Spinal cord (tissue), 10 donors: ENCODE data around the gene POLD4. TPM values are rescaled to one million over a fixed set of nuclear protein-coding genes. Genes with fewer than 3 reads are reported as not detected.
A peak's percentile ranks its signal among the peaks of the same experiment; 100 is the strongest.

Experiments
- DNase-seq, 6 donors: peaks; one replicate each; pipeline versions ENCODE4 v3.0.0 to v3.0.0-alpha.2; 2013 to 2015; ENCODE audit warnings: low spot score in 6 of 6, low read depth in 4 of 6
- H3K27ac ChIP-seq: one replicate; pipeline ENCODE4 v1.5.1; 2013; ENCODE audit warnings: low read depth, low read length, control low read depth
- H3K27me3 ChIP-seq: one replicate; pipeline ENCODE4 v1.6.1; 2013; ENCODE audit warnings: low read length; ENCODE audit not compliant: control insufficient read depth, insufficient read depth
- H3K36me3 ChIP-seq: one replicate; pipeline ENCODE4 v1.6.1; 2013; ENCODE audit warnings: low read length; ENCODE audit not compliant: control insufficient read depth, insufficient read depth
- H3K4me1 ChIP-seq: one replicate; pipeline ENCODE4 v1.6.1; 2013; ENCODE audit warnings: low read length; ENCODE audit not compliant: control insufficient read depth, insufficient read depth
- H3K4me3 ChIP-seq: one replicate; pipeline ENCODE4 v1.5.1; 2013; ENCODE audit warnings: low read depth, low read length, control low read depth
- H3K9me3 ChIP-seq: one replicate; pipeline ENCODE4 v1.6.1; 2013; ENCODE audit warnings: low read length; ENCODE audit not compliant: control insufficient read depth, insufficient read depth
- WGBS: methylation state at CpG from one replicate; pipeline ENCODE4 v1.1.5; 2013; ENCODE audit warnings: missing lambda C conversion rate; ENCODE audit not compliant: insufficient coverage; 5-methylcytosine and 5-hydroxymethylcytosine counted together
- polyA plus RNA-seq, 2 donors: library from polyadenylated mRNA; unstranded; fragments of 120-200 nt; gene quantifications; one replicate each; pipeline ENCODE4 v1.2.1, GENCODE V29; 2013; ENCODE audit not compliant: insufficient read length in 2 of 2
- total RNA-seq, 2 donors: library from RNA; depleted of rRNA in 1 of 2; stranded (reverse); fragments of 120-200 nt in 1 of 2; fragments of >200 nt in 1 of 2; gene quantifications; one replicate each; pipeline versions ENCODE4 v1.2.3 to v1.2.4, GENCODE V29; 2013 to 2014
- donor health status: healthy.

The POLD4 gene
- total and polyA plus RNA-seq, 4 donors, result 7.8 to 34.8 (median 25.6) TPM

DNA sequence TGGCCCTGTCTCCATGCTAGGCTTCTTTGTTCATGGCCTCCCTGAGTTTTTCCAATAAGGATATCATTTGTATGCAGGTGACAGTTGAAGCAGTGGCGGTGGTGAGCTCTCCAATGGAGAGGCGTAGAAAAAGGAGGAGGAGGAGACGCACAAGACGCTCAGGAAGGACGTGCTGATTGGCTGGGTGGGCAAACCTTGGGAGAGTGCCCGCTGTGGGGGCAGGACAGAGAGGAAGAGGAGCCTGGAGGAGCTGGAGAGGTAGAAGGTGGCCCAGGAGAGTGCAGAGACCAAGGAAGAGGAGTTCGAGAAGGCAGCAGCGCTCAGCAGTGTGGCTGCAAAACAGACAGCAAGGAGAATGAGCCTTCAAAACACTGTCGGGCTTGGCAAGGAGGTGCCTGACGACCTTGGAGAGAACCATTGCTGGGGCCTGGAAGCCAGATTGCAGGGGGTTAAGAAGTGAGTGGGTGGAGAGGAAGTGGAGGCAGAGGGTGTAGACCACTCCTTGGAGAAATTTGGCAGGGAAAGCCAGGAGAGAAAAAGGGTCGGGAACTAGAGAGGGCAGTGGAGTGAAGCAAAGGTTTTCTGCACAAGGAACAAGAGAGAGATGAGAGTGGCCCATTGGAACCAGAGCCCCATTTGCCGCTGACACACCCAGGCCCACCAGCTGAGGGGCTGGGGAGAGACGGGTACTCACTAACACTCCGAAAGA, 12.5 kb upstream of the POLD4 start:
- WGBS, result 35% methylated on average over 14 of the region's 14 CpGs
- Histone ChIP-seq H3K27ac (peak overlapping the region; percentile 17), H3K36me3 (peaks cover 10% of the 10 kb centered on the region), H3K4me1 (peaks cover 40% of the 10 kb centered on the region), H3K4me3 (no peak overlapping the region), H3K27me3 (peaks cover 4% of the 10 kb centered on the region), H3K9me3 (no peaks in the 10 kb centered on the region)
- DNase-seq, result peak in 2 of 6 donors; percentile 54 to 80

DNA sequence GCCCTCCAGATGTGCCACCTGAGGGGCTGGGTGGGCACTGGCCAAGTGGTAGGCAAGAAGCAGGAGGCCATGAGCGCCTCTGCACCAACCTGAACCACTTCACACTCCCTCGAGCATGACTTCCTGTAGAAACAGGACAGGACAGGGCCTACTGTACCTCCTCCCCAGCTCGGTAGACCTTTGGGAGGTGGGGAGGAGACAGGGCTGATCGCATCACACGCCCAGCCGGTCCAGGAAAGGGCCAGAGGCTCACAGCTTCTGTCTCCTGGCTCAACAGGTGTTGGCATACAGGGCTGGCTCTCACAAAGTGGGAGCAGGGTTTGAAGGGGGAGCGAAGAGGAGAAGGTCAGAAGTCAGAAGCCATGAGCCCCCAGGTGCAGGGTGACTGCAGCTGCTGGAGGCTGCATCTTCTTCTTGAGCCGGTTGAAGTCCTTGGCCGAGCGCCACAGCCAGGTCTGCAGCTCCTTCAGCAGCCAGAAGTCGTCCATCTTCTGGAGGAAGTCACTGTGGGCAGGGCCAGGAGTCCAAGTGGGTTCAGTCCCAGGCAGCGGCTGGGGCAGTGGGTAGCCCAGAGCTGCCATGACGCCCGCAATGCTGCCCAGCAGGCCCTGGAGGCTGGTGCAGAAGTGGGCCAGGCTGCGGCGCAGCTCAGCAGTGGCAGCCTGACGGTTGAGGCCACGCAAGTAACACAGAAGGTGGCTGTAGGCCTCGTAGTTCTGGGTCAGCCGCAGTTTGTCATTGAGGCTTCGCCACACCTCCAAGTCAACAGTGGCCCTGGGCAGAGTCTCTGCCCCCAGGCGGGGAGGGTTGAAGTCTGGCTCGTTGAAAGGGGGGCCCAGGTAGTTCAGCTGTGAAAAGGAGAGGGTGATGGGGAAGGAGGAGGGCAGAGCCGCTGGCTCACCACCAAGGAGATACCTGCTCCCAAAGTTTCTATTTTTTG, 11.7 kb upstream of the POLD4 start:
- 81% methylated on average over 21 of the region's 24 CpGs for WGBS
- no peak overlapping the region for H3K27ac ChIP-seq

DNA sequence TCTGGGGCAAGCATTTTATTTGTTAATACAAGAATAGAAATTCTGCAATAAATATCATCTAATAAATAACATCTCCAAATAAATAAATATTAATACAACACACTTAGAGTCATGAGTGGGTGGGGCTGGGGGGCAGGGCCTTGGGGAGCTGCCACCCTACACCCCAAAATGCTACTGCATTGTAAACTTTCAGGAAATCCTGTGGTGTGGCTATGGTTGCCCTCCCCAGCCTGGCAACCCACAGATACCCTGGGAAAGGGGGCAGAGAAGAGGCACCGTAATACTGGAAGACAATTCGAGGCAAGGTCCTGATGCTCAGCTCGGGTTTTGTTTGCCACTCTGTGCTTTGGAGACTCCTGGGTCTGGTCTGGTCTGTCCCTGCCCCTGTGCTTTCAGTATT, 10.8 kb upstream of the POLD4 start:
- WGBS, result 97% methylated on average over 3 of the region's 3 CpGs
- no peak for DNase-seq
- H3K27me3 ChIP-seq, result no peaks in the 10 kb centered on the region
- no peak overlapping the region for H3K27ac ChIP-seq
- H3K4me1 ChIP-seq, result peaks cover 31% of the 10 kb centered on the region
- peaks cover 10% of the 10 kb centered on the region for H3K36me3 ChIP-seq
- H3K4me3 ChIP-seq, result no peak overlapping the region
- no peaks in the 10 kb centered on the region for H3K9me3 ChIP-seq

More for the DNA sequence above, 11.7 kb upstream of the POLD4 start:
- Histone ChIP-seq H3K4me1 (peaks cover 33% of the 10 kb centered on the region), H3K9me3 (no peaks in the 10 kb centered on the region), H3K27me3 (peaks cover 4% of the 10 kb centered on the region), H3K36me3 (peaks cover 10% of the 10 kb centered on the region), H3K4me3 (no peak overlapping the region)
- DNase-seq, result no peak

DNA sequence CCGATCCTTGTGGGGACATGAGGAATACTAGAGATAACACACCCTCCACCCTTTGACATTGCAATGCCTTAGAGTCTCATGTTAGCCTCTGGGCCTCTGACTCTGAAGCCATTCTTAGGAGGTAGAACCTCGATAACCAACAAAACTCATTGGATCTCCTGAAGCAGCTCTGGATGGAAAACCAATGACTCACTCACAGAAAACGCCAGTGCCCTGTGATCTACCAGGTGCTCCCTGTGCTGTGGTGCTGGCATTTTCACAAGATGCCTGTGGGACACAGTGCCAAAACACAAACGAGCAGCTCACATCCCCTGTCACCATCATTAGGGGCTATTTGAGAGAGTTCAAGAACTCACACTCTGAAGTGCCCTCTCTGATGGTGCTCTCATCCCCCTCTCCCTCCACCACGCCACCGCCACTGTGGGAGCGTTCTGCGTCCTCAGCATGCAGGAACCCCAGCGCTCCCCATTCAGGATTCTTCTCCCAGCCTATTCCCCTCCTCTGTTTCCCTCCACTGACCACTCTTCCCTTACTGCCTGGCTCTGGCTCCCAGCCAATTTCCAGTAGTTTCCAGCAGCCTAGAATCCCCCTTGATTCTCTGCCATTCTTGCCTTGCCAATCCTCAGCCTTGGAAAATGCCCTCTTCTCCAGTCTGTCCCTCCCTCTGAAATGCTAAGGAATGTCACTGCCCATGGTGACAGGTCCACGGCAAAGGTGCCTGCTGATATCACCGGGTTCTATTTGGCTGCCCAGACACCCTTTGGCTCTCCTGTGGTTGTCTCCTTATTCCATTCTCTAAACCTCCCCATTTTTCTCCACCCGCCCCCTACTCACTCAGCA, 4.7 kb upstream of the POLD4 start:
- H3K27ac ChIP-seq, result no peak overlapping the region
- peaks cover 46% of the 10 kb centered on the region for H3K4me1 ChIP-seq

DNA sequence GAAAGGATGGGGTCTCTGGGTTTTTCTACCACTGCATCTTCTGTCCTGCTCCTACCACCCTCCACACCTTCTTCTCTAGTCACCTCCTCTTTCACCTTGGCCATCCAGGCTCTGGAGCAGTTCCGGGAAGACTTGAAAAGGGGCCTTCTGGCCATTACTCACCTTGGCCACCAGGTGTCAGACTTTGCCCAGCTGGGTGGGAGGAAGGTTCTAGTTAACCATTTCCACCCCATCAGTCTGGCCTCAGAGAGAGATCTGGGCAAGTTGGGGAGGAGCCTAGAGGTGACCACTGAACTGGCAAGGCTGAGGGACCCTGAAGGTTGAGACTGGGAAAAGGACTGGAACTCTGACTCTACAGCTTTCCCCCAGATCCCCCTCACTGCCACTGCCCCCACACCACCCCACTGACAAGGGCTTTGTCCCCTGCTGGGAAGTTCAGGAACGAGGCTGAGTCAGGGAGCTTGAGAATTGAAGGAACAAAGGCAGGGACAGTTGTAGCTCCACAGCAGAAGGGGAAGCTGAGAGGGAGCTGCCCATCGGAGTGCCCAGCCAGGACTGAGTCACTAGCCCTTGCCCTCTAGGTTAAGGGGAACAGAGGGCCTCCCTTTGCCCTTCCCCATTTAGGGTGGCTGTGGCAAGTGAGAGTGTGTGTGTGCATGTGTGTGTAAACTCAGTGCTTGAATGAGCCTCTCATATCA, 3.7 kb upstream of the POLD4 start:
- H3K27me3 ChIP-seq, result no peaks in the 10 kb centered on the region
- H3K4me1 ChIP-seq, result peaks cover 55% of the 10 kb centered on the region
- no peaks in the 10 kb centered on the region for H3K9me3 ChIP-seq
- peak in 2 of 6 donors; percentile 85 to 86 for DNase-seq
- H3K27ac ChIP-seq, result peak overlapping the region; percentile 57
- H3K4me3 ChIP-seq, result no peak overlapping the region
- WGBS, result 16% methylated on average over 3 of the region's 3 CpGs
- H3K36me3 ChIP-seq, result peaks cover 8% of the 10 kb centered on the region

More for the DNA sequence above, 4.7 kb upstream of the POLD4 start:
- DNase-seq, result peak in 2 of 6 donors; percentile 39 to 45
- 49% methylated on average over 10 of the region's 12 CpGs for WGBS
- no peak overlapping the region for H3K4me3 ChIP-seq
- no peaks in the 10 kb centered on the region for H3K27me3 ChIP-seq
- H3K9me3 ChIP-seq, result no peaks in the 10 kb centered on the region
- peaks cover 8% of the 10 kb centered on the region for H3K36me3 ChIP-seq

DNA sequence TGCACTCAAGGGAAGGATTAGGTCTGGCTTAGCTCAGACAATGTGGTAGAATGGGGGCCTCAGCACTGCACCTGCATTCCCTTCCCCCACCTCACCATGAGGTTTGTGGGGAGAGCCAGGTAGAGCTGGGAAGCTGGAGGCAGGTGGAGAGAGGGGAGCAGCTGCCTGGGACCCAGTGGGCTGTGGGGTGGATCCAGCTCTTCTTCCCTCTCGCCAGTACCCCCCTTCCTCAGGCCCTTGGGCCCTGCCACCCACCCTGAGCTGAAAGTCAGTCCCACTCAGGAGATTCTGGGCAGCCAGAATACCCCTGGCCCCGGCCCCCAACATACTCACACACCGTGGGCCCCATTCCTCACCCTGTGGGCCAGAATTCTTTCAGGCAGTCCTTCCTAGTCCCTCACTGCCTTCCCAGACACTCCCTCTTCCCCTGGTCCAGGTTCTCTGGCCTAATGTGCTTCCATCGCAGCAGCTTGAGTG, 3.1 kb upstream of the POLD4 start:
- H3K27ac ChIP-seq, result no peak overlapping the region

DNA sequence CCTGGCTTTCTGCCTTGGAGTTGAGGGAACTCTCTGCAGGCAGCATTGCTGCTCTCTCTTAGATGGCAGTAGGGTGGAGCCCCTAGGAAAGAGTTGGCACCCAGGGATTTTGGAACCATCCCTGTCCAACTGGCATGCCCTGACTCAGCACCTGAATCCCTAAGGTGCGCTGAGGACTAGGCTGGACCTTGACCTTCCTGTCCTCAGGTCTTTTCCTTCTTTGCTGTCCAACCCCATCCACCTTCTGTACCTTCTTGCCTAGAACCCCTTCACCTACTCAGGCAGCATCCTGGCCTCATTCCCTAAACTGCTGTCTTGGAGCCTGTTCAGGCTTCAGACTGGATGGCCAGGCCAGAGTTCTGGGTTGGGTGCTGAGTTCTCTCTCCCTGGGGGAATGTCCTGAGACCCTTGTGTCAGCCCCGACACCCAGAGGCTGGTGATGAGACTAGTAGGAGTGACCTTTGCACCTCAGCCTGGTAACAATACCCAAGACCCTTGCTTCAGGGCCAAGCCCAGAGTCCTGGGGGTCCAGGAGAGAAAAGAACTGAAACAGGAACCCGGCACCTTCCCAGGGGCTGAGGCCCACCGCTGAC, 2.5 kb upstream of the POLD4 start:
- no peaks in the 10 kb centered on the region for H3K9me3 ChIP-seq
- no peaks in the 10 kb centered on the region for H3K27me3 ChIP-seq
- peaks cover 65% of the 10 kb centered on the region for H3K4me1 ChIP-seq
- H3K4me3 ChIP-seq, result no peak overlapping the region
- H3K36me3 ChIP-seq, result peaks cover 4% of the 10 kb centered on the region
- 57% methylated on average over 3 of the region's 4 CpGs for WGBS
- no peak overlapping the region for H3K27ac ChIP-seq
- no peak for DNase-seq

More for the DNA sequence above, 3.1 kb upstream of the POLD4 start:
- Histone ChIP-seq H3K4me3 (no peak overlapping the region), H3K9me3 (no peaks in the 10 kb centered on the region), H3K27me3 (no peaks in the 10 kb centered on the region), H3K36me3 (peaks cover 4% of the 10 kb centered on the region), H3K4me1 (peaks cover 59% of the 10 kb centered on the region)
- WGBS, result 47% methylated on average over 3 of the region's 4 CpGs
- DNase-seq, result no peak

DNA sequence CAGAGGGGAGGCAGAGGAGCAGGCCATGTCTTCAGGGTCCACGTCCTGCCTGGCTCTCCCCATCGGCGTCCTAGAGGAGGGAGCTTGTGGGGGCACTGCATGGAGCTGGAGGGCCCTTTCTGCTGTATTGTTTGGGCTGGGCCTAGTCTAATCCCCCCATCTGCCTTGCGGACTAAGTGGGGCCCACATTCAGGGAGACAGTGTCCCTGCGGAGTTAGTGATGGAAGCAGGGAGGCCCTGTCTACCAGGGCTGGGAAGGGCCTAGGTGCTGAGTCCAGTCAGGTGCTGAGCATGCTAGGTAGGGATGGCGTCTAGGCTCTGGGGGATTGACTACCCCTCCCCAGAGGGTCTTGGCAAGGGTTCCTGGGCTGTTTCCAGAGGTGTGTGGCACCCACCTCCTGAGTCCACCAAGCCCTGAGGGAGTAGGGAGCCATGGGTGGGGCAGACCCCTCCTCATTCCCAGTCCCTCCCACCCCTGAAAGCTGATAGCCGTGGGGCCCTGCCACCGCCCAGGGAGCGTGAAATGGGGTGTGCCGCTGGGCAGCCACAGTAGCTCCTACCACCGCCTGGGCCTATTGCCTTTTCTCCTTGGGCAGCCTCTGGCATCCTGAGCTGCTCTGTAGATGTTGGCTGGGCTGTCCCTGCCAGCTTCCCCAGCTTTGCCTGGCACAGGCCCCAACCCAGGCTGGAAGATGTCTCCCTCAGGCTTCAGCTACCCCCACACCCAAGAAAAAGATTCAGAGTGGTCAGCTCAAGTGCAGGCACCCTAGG, 1.9 kb upstream of the POLD4 start:
- Histone ChIP-seq H3K9me3 (no peaks in the 10 kb centered on the region), H3K36me3 (peaks cover 6% of the 10 kb centered on the region), H3K4me1 (peaks cover 65% of the 10 kb centered on the region), H3K4me3 (no peak overlapping the region), H3K27me3 (no peaks in the 10 kb centered on the region), H3K27ac (peak overlapping the region; percentile 36)
- peak in 1 of 6 donors; percentile 44 for DNase-seq
- 75% methylated on average over 6 of the region's 11 CpGs for WGBS
